Measurements from ENCODE around the gene TUBB1. TPM values are rescaled to one million over a fixed set of nuclear protein-coding genes. Genes with fewer than 3 reads are reported as not detected.
A peak's percentile ranks its signal among the peaks of the same experiment; 100 is the strongest.

TUBB1 gene
- total and polyA plus RNA-seq, 2 of the 4 experiments (the other 2 are of a cell fraction) = not detected

DNA sequence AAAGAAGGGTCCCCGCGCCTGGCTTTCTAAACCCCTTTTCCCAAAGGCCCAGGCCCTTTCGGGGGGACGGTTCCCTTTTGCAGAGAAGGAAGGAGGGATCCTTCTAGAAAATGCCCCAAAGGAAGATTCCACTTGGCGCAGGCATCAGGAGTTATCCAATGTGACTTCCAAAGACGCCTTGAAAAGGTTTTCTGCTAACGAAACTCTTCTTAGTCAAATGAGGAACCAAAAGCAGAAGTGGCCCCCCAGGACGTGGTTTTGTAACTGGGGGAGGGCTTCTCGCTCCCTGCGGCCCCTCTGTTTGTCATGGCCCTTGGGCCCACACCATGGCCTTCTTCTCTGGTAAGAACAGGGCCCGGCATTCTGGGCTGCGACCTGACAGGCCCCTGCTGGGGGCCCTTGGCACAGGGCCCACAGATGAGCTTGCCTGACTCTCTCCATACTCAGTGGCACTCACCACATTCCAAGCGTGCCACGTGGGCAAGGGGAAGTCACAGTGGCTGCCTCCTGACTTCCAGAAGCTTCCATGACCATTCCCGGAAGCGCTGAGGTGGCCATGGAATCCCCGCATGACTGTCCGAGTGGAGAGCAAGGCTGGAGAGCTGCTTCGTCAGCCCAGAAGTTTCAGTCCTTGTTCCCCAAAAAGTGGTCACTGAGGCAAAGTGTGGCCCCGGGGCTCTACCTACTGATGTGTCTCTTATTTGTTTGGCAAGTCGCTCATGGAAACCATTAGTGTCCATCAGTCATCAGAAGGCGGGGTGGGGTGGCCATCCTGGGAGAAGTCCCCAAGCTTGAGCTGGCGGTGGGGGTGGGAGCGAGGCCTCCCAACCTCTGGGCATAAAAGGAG, 11.3 kb upstream of the TUBB1 start:
- Histone ChIP-seq H3K4me3 (ENCODE audit: insufficient read depth, low read depth, low read length) (no peak overlapping the region), H2BK15ac (ENCODE audit: low read depth, low read length) (no peak overlapping the region), H3K9me3 (ENCODE audit: control insufficient read depth, insufficient read depth, low read length) (no peaks in the 10 kb centered on the region), H4K20me1 (ENCODE audit: insufficient read depth, low read length) (no peaks in the 10 kb centered on the region; the same call in 1 of the 2 replicates), H3K4ac (ENCODE audit: low read depth, low read length) (0 out of 2 replicates have a peak overlapping the region, but pooled peaks have one; percentile 33), H3K27me3 (ENCODE audit: control insufficient read depth, insufficient read depth, low read length) (no peaks in the 10 kb centered on the region), H3K56ac (ENCODE audit: extremely low read depth, insufficient read depth, low read length) (no peak overlapping the region), H3K79me1 (ENCODE audit: low read depth in 1 of 2, low read length in 2 of 2) (peaks cover 10 to 34% of the 10 kb centered on the region in 2 experiments; a peak in 3 of 4 replicates), H2AK5ac (ENCODE audit: low read depth, low read length) (no peak overlapping the region), H3K36me3 (ENCODE audit: control insufficient read depth, insufficient read depth, low read length) (no peaks in the 10 kb centered on the region), H3K9ac (ENCODE audit: low read depth, low read length) (no peak overlapping the region), H3K27ac (ENCODE audit: insufficient read depth, low read length) (no peak overlapping the region), H2BK120ac (ENCODE audit: low read depth, low read length) (no peak overlapping the region), H4K91ac (ENCODE audit: insufficient read depth, low read depth, low read length) (no peak overlapping the region), H3K23ac (ENCODE audit: low read depth, low read length) (no peak overlapping the region), H2AFZ (replicated peaks; ENCODE audit: low read length, poor library complexity) (peak overlapping the region; percentile 94), H4K5ac (ENCODE audit: low read depth, low read length) (peak overlapping the region; percentile 15; the same call in 1 of the 2 replicates), H2AK9ac (replicated peaks; ENCODE audit: low read depth, low read length, poor library complexity) (peak overlapping the region; percentile 63), H3K9me1 (ENCODE audit: insufficient read depth, low read length) (peaks cover 15% of the 10 kb centered on the region; the same call in 1 of the 2 replicates), H3K18ac (ENCODE audit: low read depth, low read length) (no peak overlapping the region), H4K8ac (ENCODE audit: low read depth in 2 of 2, low read length in 2 of 2) (peak overlapping the region; percentile 47 to 70; a peak in 2 of 4 replicates), H2BK20ac (ENCODE audit: low read depth, low read length) (no peak overlapping the region), H2BK5ac (ENCODE audit: low read depth, low read length, poor library complexity, severe bottlenecking) (no peak overlapping the region), H3K4me2 (ENCODE audit: low read depth, low read length) (no peak overlapping the region), H3K14ac (replicated peaks; ENCODE audit: low read depth, low read length) (no peak overlapping the region), H3K4me1 (ENCODE audit: control insufficient read depth, insufficient read depth, low read length) (peaks cover 20% of the 10 kb centered on the region)
- dilution Hi-C loops (cut with HindIII; ENCODE audit: low sequenced_read_pairs, unreplicated experiment) = no loop called here
- DNase-seq (no peak), ATAC-seq (ENCODE audit: low read depth) (no peak)
- in situ Hi-C loops (cut with MboI; ENCODE audit: low sequenced_read_pairs) = no loop called here
- ChIA-PET CTCF (no interaction called here), POLR2A (ENCODE audit: unreplicated experiment) (no interaction called here)
- no TSS peak for BruUV-seq (replicated peaks)
- 89% methylated on average over 11 of the region's 24 CpGs; no CpG with 5 or more reads in 1 of the 2 experiments for WGBS, 2 experiments (ENCODE audit: extremely low coverage in 2 of 2, insufficient read length in 1 of 2)
- no peak for TF ChIP-seq RAD21 (IDR thresholded peaks at IDR 0.05; ENCODE audit: low read length)
- no peak for TF ChIP-seq BHLHE40 (IDR thresholded peaks at IDR 0.05; ENCODE audit: low read depth, low read length)
- TF ChIP-seq NFE2L2 (IDR thresholded peaks at IDR 0.05; ENCODE audit: low read depth, low read length) = no peak
- intact Hi-C loops (cut with micrococcal nuclease) = no loop called here

Data from IMR-90 (cell line).